Upper lobe of right lung (tissue), 1 donor: ENCODE data around the gene VSTM2A. TPM values are rescaled to one million over a fixed set of nuclear protein-coding genes. Genes with fewer than 3 reads are reported as not detected.

ENCODE experiments used
- ATAC-seq: fragments of 200-7000 bp; cut with Tn5 transposase; one replicate; pipeline ENCODE4 v1.9.1; 2020; ENCODE audit warnings: mild to moderate bottlenecking, moderate library complexity
- DNase-seq: peaks from one replicate; pipeline ENCODE4 v3.0.0-alpha.2; 2020
- H3K27ac ChIP-seq: fragments of 200-600 bp; one replicate; pipeline ENCODE4 v1.8.0; 2022
- H3K27me3 ChIP-seq: fragments of 200-600 bp; one replicate; pipeline ENCODE4 v1.8.0; 2022; ENCODE audit warnings: mild to moderate bottlenecking
- H3K36me3 ChIP-seq: fragments of 200-600 bp; one replicate; pipeline ENCODE4 v1.8.0; 2022
- H3K4me1 ChIP-seq: fragments of 200-600 bp; one replicate; pipeline ENCODE4 v1.8.0; 2022
- H3K4me3 ChIP-seq: fragments of 200-600 bp; one replicate; pipeline ENCODE4 v1.8.0; 2022; ENCODE audit warnings: mild to moderate bottlenecking
- H3K9me3 ChIP-seq: fragments of 200-600 bp; one replicate; pipeline ENCODE4 v1.8.0; 2022
- intact Hi-C: fragments of 100-400 bp; cut with DNase I; formaldehyde crosslinking; loops from one replicate; pipeline ENCODE4 v1.11.0; 2022
- total RNA-seq: library from RNA; stranded (reverse); fragmentation: NEBNext Ultra II Directional; extraction: Animal tissue kit (Norgen Biotek cat#: 25700); gene quantifications from one replicate; pipeline ENCODE4 v1.2.1, GENCODE V29; 2021
- TF ChIP-seq, protein P1 (sequence below): fragments of 200-600 bp; IDR thresholded peaks from one replicate; pipeline ENCODE4 v1.8.0; 2022; ENCODE audit warnings: antibody characterized with exemption
- donor health status: DM: no; HTN: yes; CAD: no; lungs with severe emphysema.

The VSTM2A gene
- total RNA-seq, 1 donor from 2014 or later = not detected

DNA sequence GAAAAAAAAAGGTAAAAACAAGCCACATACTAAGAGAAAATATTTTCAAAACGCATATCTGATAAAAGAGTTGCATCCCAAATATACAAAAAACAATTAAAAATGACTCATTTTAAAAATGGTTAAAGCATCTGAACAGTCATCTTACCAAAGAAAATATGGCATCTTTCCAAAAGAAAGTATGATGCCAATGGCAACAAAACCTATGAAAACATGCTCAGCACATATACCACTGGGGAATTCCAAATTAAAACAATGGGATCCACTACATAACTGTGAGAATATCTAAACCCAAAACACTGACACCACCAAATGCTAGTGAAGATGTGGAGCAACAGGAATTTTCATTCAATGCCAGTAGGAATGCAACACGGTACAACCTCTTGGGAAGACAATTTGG lies 39.3 kb downstream of the VSTM2A start:
- no peaks in the 10 kb centered on the region for H3K4me1 ChIP-seq
- TF ChIP-seq, protein P1, sequence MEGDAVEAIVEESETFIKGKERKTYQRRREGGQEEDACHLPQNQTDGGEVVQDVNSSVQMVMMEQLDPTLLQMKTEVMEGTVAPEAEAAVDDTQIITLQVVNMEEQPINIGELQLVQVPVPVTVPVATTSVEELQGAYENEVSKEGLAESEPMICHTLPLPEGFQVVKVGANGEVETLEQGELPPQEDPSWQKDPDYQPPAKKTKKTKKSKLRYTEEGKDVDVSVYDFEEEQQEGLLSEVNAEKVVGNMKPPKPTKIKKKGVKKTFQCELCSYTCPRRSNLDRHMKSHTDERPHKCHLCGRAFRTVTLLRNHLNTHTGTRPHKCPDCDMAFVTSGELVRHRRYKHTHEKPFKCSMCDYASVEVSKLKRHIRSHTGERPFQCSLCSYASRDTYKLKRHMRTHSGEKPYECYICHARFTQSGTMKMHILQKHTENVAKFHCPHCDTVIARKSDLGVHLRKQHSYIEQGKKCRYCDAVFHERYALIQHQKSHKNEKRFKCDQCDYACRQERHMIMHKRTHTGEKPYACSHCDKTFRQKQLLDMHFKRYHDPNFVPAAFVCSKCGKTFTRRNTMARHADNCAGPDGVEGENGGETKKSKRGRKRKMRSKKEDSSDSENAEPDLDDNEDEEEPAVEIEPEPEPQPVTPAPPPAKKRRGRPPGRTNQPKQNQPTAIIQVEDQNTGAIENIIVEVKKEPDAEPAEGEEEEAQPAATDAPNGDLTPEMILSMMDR = no peak
- H3K4me3 ChIP-seq = no peak overlapping the region
- ATAC-seq (no peak), DNase-seq (no peak)
- H3K36me3 ChIP-seq = no peaks in the 10 kb centered on the region
- no peaks in the 10 kb centered on the region for H3K9me3 ChIP-seq
- H3K27me3 ChIP-seq = no peaks in the 10 kb centered on the region
- no peak overlapping the region for H3K27ac ChIP-seq
- intact Hi-C loops = no loop called here

DNA sequence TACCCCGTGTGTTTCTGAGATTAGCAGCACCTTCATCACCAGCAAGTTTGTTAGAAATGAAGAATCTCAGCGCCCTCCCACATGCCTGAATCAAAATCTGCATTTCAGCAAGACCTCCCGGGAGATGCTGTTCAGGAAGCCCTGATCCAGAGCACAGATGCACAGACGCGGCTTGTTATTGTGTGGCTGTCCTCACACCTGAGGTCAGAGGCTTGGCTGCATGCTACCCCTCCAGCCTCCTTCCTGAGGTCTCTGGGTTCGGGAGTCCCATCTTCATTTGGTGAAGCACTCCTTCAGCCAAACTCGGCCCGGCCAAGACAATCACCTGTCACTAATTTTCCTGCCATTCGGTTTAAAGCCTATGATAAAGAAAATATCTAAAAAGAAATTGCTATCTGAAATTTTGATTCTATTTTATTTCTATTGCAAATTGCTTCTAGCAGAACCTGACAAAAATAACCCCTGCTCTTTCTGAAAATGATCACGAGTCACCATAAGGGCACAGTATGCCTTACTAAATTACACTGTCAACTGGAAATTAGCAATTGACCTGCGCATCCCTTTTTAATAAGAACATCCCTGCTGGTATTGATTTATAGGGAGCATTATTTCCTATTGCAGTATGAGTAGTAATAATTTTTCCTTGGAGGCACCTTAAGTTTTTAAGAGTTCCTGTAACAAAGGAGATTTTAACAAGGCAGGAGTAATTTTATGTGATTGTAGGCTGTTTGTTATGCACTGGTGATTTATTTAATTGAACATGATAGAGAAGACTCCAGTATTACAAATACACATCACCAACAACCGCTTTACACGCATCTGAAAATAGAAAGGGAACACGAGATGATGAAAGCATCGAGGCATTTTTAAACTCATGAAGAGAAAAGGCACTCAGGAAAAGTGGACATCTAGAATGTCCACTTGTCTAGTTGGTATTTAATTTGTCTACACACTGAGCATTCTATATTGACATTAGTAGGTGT lies 49.5 kb downstream of the VSTM2A start:
- H3K4me1 ChIP-seq = no peaks in the 10 kb centered on the region
- TF ChIP-seq, protein P1 = no peak
- intact Hi-C loops = no loop called here
- H3K36me3 ChIP-seq = no peaks in the 10 kb centered on the region
- H3K9me3 ChIP-seq = no peaks in the 10 kb centered on the region
- H3K4me3 ChIP-seq = no peak overlapping the region
- no peaks in the 10 kb centered on the region for H3K27me3 ChIP-seq
- ATAC-seq (no peak), DNase-seq (no peak)
- no peak overlapping the region for H3K27ac ChIP-seq

- H3K36me3 ChIP-seq = no peaks in the 10 kb centered on the region
- TF ChIP-seq, protein P1 = no peak
- intact Hi-C loops = no loop called here
Measured at GRCh38 chr7:54596747-54597146, 54.6 kb downstream of the VSTM2A start.

DNA sequence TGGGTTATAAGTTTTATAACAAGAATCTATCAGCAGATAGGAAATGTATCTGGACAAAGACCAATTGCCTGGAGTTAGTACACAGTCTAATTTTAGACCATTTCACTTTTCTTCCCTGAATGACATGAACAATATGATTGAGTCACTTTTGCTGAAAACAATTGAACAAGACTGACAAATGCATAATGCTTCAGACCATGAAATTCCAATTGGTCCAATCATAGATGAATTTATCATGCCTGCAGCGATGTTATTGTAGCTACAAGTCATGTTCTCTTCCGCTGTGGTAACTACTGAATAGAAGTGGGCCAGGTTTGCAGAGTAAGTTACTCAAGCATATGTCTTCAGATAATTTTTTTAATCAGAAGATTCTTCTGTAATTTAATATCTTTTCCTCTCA lies 73.4 kb downstream of the VSTM2A start:
- Histone ChIP-seq H3K27ac (no peak overlapping the region), H3K4me1 (no peaks in the 10 kb centered on the region), H3K9me3 (no peaks in the 10 kb centered on the region), H3K27me3 (no peaks in the 10 kb centered on the region), H3K4me3 (no peak overlapping the region), H3K36me3 (no peaks in the 10 kb centered on the region)
- DNase-seq = no peak
- TF ChIP-seq, protein P1 = no peak
- intact Hi-C loops = no loop called here
- ATAC-seq = no peak

More at GRCh38 chr7:54596747-54597146, 54.6 kb downstream of the VSTM2A start:
- H3K4me1 ChIP-seq = no peaks in the 10 kb centered on the region
- no peak for ATAC-seq
- no peak overlapping the region for H3K4me3 ChIP-seq
- H3K27me3 ChIP-seq = no peaks in the 10 kb centered on the region
- no peak for DNase-seq
- H3K9me3 ChIP-seq = no peaks in the 10 kb centered on the region
- no peak overlapping the region for H3K27ac ChIP-seq

Other genes with a start within 250 kb of the VSTM2A start
- 87.6 TPM for gene SEC61G, start 216.8 kb downstream of the VSTM2A start, total RNA-seq